GM10248 (cell line): Measurements from ENCODE around the gene MAP3K3.

ENCODE experiments used
- CTCF ChIA-PET: fragments of 300-600 bp; sonication (Branson Sonifier 250); formaldehyde crosslinking; extraction: SDS; loops from one replicate; lab custom pipeline; 2021; ENCODE audit warnings: antibody characterized with exemption; lab: Yijun Ruan, JAX
- POLR2A ChIA-PET: fragments of 350-650 bp; sonication (Branson Sonifier 250); formaldehyde crosslinking; extraction: SDS; loops from one replicate; lab custom pipeline; 2020; ENCODE audit warnings: antibody characterized with exemption; lab: Yijun Ruan, JAX
- DNase-seq: peaks from one replicate; pipeline ENCODE4 v3.0.0; 2012; ENCODE audit errors: extremely low spot score
- CTCF ChIP-seq: IDR thresholded peaks from 2 replicates; pipeline ENCODE4 v1.5.1; 2012; ENCODE audit warnings: mild to moderate bottlenecking, low read depth; ENCODE audit errors: extremely low read depth, missing control alignments, control extremely low read depth

Gene MAP3K3

DNA sequence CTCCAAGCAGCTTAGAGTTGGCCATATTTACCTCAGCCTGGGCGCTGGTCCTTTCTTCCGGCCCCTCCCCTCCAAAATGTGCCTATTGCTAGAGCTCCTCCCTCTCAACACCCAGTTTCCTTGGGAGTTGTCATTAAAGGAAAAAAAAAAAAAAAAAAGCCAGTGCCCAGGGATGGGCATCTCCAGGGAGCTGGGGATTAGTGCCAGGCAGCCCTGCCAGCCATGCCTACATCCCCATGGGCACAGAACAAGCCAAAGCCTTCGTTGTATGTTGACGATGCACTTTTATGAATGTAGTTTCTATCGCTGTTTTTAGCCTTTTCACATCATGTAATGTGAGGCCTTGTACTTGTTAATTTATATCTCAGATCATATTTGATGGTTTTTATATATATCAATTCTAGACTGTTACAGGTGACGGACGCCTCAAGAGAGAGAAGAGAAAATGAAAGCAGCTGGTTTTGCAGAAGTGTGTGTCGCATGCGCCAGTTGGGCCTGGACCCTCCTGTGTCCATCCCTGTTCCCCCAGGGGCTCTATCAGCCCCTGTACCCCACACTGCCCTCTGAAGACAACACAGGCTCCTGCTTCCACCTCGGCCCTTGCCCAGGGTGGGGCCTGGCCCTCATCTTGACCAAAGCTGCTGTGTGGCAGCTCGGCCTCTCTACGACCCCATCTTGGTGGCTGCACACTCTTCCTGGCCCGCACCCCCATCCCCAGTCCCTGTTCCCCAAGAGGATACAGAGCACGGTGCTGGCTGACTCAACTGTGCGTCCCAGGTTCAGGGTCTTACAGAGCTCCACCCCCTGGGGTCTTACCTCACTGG is 72.9 kb downstream of the MAP3K3 start:
- CTCF ChIA-PET = interaction anchor here (0.6 to 6.4 kb wide), 11 partner anchors 10 to 171 kb away, joined by 3 to 56 read pairs (median 3); no protein-coding TSS in a partner anchor
- POLR2A ChIA-PET = interaction anchor here (0.6 to 1.1 kb wide), 6 partner anchors 25 to 592 kb away, joined by 4 to 7 read pairs (median 6); partner anchors contain the start of gene DDX42
- no peak for TF ChIP-seq CTCF

GRCh38 chr17:63695889-63696288 is 73.7 kb downstream of the MAP3K3 start:
- DNase-seq = no peak
- CTCF ChIA-PET = interaction anchor here (1.1 to 6.4 kb wide), 7 partner anchors 11 to 270 kb away, joined by 3 to 56 read pairs (median 8); no protein-coding TSS in a partner anchor
- TF ChIP-seq CTCF = no peak
- POLR2A ChIA-PET = interaction anchor here (1.1 kb wide), 1 partner anchor 155 kb away, joined by 4 read pairs; no protein-coding TSS in a partner anchor

More for the DNA sequence above, 72.9 kb downstream of the MAP3K3 start:
- DNase-seq = peak; percentile 53

- peak; percentile 50 for TF ChIP-seq CTCF
- CTCF ChIA-PET = interaction anchor here (1.1 to 6.4 kb wide), 8 partner anchors 11 to 271 kb away, joined by 3 to 56 read pairs (median 10); no protein-coding TSS in a partner anchor
- POLR2A ChIA-PET = interaction anchor here (0.8 kb wide), 1 partner anchor 137 kb away, joined by 3 read pairs; no protein-coding TSS in a partner anchor
- peak; percentile 52 for DNase-seq
These were observed 74.3 kb downstream of the MAP3K3 start for GRCh38 chr17:63696381-63696961.

DNA sequence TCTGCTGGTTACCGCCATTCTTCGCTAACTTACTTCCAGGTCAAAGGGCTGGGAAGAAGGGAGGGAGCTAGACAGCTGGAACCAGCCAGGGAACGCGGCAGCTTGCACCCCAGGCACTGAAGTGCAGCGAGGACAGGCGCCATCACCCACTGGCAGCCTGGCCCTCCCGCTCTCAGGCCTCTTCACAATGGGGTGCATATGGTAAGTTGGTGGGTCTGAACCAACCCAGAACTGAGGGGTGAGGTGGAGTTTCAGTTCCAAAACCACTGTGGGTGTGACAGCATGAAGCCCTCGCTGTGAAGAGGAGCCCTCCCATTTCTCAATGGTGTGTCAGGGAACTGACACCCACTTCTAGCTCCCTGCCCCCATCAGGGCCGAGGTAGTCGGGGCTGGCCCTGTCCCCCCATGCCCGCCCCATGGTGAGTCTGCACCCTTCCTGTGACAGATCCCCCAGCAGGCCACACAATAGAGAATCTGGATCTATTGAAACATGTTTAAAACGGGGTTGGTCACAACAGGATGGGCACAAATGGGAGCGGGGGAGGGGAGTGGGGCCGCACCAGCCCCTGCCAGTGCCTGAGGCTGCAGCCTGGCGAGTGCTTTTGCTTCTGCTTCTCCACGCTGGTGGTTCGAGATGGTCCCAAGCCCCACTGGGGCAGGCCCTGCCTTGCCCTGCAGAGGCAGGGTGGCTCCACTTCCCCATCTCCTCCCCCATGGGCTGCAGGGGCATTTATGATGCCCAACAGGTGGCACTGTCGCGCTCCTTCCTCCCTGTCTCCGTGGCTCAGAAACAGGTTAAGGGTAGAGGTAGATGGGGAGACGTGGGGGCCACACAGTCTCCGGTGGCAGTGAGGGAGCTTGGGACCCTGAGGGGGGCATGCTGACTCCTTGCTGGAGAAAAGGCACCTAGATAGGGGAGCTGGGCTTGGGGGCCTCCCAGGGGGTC is 75.4 kb downstream of the MAP3K3 start:
- ChIA-PET CTCF (interaction anchor here (0.7 to 6.4 kb wide), 23 partner anchors 9 to 272 kb away, joined by 3 to 56 read pairs (median 4); partner anchors contain the start of genes CCDC47, SMARCD2 and STRADA), POLR2A (interaction anchor here (0.5 to 1.0 kb wide), 4 partner anchors 45 to 146 kb away, joined by 3 to 5 read pairs (median 4); partner anchors contain the start of gene CCDC47)
- TF ChIP-seq CTCF = peak; percentile 80
- peak; percentile 72 for DNase-seq

- ChIA-PET POLR2A (interaction anchor here (0.5 to 1.0 kb wide), 3 partner anchors 44 to 90 kb away, joined by 3 to 4 read pairs (median 4); partner anchors contain the start of gene CCDC47), CTCF (interaction anchor here (0.7 to 6.4 kb wide), 17 partner anchors 11 to 145 kb away, joined by 3 to 56 read pairs (median 4); partner anchors contain the start of genes SMARCD2 and STRADA)
- no peak for TF ChIP-seq CTCF
- DNase-seq = no peak
These were observed 76.2 kb downstream of the MAP3K3 start for GRCh38 chr17:63698381-63698885.
